Activated CD4-positive, alpha-beta T cell treated with anti-CD3 and anti-CD28 coated beads, Interleukin-2, amount 50 U/mL, for 48 hours (primary cell): Measurements from ENCODE around the gene IRGC.

Experiments used
- DNase-seq, 2 experiments: peaks; one replicate each; pipeline ENCODE4 v3.0.0-alpha.2; 2020

The IRGC gene

GRCh38 chr19:43725468-43725867 is 9.6 kb downstream of the IRGC start:
- no peak for DNase-seq

GRCh38 chr19:43726736-43727592 is 11.1 kb downstream of the IRGC start:
- DNase-seq, result no peak

GRCh38 chr19:43727593-43727853 is 11.6 kb downstream of the IRGC start:
- no peak for DNase-seq

- no peak for DNase-seq
Observed at GRCh38 chr19:43729919-43730318, 14.0 kb downstream of the IRGC start.

GRCh38 chr19:43731346-43731745 is 15.5 kb downstream of the IRGC start:
- DNase-seq, result no peak

- DNase-seq, result no peak
Observed at GRCh38 chr19:43731846-43732245, 16.0 kb downstream of the IRGC start.

- DNase-seq, result no peak
Observed at GRCh38 chr19:43735013-43735412, 19.1 kb downstream of the IRGC start.

- DNase-seq, result no peak
Observed at GRCh38 chr19:43735957-43736356, 20.1 kb downstream of the IRGC start.

- DNase-seq, result no peak
Observed at GRCh38 chr19:43738780-43739211, 22.9 kb downstream of the IRGC start.

GRCh38 chr19:43739439-43740235 is 23.8 kb downstream of the IRGC start:
- DNase-seq, result no peak

GRCh38 chr19:43741075-43741825 is 25.4 kb downstream of the IRGC start:
- no peak for DNase-seq

GRCh38 chr19:43743059-43743458 is 27.2 kb downstream of the IRGC start:
- no peak for DNase-seq

GRCh38 chr19:43747557-43748204 is 31.8 kb downstream of the IRGC start:
- peak in 1 of 2 experiments; percentile 15 for DNase-seq

GRCh38 chr19:43748205-43748594 is 32.3 kb downstream of the IRGC start:
- no peak for DNase-seq

- DNase-seq, result no peak
Observed at GRCh38 chr19:43748685-43749084, 32.8 kb downstream of the IRGC start.

- DNase-seq, result no peak
Observed at GRCh38 chr19:43749152-43749551, 33.3 kb downstream of the IRGC start.

- DNase-seq, result no peak
Observed at GRCh38 chr19:43749898-43750297, 34.0 kb downstream of the IRGC start.

- DNase-seq, result no peak
Observed at GRCh38 chr19:43751466-43752220, 35.8 kb downstream of the IRGC start.

GRCh38 chr19:43752287-43752875 is 36.5 kb downstream of the IRGC start:
- peak in 1 of 2 experiments; percentile 23 for DNase-seq

- DNase-seq, result no peak
Observed at GRCh38 chr19:43754253-43754502, 38.3 kb downstream of the IRGC start.

GRCh38 chr19:43754503-43755255 is 38.8 kb downstream of the IRGC start, which contains the start of gene SMG9:
TSS of gene SMG9 (minus strand) at chr19:43754962. CDS start at chr19:43750741, 4,221 bp downstream.
- peak; percentile 97 for DNase-seq
